Neural progenitor cell (in vitro differentiated cells): Measurements from ENCODE around the gene DBNDD1.

Source experiments
- CTCF ChIP-seq: fragments of 200-600 bp; sonication (generic); IDR thresholded peaks from 2 replicates; pipeline ENCODE4 v1.5.1; 2017; ENCODE audit warnings: antibody characterized with exemption, mild to moderate bottlenecking
- EZH2 ChIP-seq: fragments of 200-600 bp; sonication (generic); IDR thresholded peaks from 2 replicates; pipeline ENCODE4 v1.6.1; 2017; ENCODE audit warnings: antibody characterized with exemption, mild to moderate bottlenecking, moderate library complexity

GRCh38 chr16:89993377-89993776 is 25.9 kb downstream of the DBNDD1 start:
- TF ChIP-seq CTCF (no peak), EZH2 (no peak)
